Ovary (tissue), 3 donors: ENCODE data around the gene PTPN13.

Experiments used
- EP300 ChIP-seq: sonication (generic); formaldehyde crosslinking; IDR thresholded peaks from one replicate; pipeline ENCODE4 v1.6.1; 2017; ENCODE audit warnings: antibody characterized with exemption
- POLR2A ChIP-seq: fragments of 450-650 bp; IDR thresholded peaks from one replicate; pipeline ENCODE4 v1.6.1; 2017; ENCODE audit warnings: antibody characterized with exemption, mild to moderate bottlenecking, moderate library complexity
- TF ChIP-seq, protein P1 (sequence below), 3 donors: fragments of 450-650 bp in 2 of 3; fragments of 200-600 bp in 1 of 3; IDR thresholded peaks; one replicate each; pipeline versions ENCODE4 v1.5.1 to v1.8.0; 2016 to 2022; ENCODE audit warnings: antibody characterized with exemption in 3 of 3, mild to moderate bottlenecking in 1 of 3
- donor health status: DM: no; HTN: no; CAD: no.

DNA sequence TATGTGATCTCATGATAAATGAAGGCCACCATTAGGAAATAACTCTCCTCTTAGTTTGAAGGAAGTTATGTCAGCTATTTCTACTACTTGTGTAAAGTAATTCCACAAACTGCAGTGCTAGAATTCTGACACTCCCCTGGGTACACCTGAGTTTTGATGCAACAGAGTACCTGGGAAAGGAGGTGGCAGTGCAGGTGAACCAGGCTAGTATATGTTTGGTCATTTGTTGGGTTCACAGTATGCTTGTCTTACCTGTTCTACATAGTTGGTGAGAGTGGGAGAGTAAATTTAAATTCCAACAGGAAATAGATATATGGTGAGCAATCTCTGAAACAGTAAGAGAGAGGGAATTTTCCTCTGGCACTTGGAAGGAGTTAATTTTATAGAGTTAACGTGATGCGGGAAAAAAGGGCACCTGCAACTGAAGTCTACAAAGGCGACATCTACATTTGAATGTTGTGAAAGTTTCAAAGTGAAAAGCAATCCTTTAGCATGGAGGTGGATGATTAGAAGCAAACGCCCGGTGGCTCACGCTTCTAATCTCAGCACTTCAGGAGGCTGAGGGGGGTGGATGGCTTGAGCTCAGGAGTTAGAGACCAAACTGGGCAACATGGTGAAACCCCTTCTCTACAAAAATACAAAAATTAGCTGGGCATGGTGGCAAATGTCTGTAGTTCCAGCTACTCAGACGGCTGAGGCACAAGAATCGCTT, 263.4 kb downstream of the PTPN13 start:
- TF ChIP-seq, protein P1, sequence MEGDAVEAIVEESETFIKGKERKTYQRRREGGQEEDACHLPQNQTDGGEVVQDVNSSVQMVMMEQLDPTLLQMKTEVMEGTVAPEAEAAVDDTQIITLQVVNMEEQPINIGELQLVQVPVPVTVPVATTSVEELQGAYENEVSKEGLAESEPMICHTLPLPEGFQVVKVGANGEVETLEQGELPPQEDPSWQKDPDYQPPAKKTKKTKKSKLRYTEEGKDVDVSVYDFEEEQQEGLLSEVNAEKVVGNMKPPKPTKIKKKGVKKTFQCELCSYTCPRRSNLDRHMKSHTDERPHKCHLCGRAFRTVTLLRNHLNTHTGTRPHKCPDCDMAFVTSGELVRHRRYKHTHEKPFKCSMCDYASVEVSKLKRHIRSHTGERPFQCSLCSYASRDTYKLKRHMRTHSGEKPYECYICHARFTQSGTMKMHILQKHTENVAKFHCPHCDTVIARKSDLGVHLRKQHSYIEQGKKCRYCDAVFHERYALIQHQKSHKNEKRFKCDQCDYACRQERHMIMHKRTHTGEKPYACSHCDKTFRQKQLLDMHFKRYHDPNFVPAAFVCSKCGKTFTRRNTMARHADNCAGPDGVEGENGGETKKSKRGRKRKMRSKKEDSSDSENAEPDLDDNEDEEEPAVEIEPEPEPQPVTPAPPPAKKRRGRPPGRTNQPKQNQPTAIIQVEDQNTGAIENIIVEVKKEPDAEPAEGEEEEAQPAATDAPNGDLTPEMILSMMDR (IDR thresholded peaks at IDR 0.05) = no peak
- no peak for TF ChIP-seq EP300
- TF ChIP-seq POLR2A = no peak
